Endothelial cell of coronary artery (primary cell): ENCODE results near the gene S100A1. TPM values are rescaled to one million over a fixed set of nuclear protein-coding genes. Genes with fewer than 3 reads are reported as not detected.

ENCODE experiments used
- total RNA-seq: library from RNA; depleted of rRNA; stranded (reverse); fragments of >200 nt; gene quantifications from 2 replicates; pipeline ENCODE4 v1.2.3, GENCODE V29; 2014

S100A1 gene
- not detected in 2 replicates for total RNA-seq

DNA sequence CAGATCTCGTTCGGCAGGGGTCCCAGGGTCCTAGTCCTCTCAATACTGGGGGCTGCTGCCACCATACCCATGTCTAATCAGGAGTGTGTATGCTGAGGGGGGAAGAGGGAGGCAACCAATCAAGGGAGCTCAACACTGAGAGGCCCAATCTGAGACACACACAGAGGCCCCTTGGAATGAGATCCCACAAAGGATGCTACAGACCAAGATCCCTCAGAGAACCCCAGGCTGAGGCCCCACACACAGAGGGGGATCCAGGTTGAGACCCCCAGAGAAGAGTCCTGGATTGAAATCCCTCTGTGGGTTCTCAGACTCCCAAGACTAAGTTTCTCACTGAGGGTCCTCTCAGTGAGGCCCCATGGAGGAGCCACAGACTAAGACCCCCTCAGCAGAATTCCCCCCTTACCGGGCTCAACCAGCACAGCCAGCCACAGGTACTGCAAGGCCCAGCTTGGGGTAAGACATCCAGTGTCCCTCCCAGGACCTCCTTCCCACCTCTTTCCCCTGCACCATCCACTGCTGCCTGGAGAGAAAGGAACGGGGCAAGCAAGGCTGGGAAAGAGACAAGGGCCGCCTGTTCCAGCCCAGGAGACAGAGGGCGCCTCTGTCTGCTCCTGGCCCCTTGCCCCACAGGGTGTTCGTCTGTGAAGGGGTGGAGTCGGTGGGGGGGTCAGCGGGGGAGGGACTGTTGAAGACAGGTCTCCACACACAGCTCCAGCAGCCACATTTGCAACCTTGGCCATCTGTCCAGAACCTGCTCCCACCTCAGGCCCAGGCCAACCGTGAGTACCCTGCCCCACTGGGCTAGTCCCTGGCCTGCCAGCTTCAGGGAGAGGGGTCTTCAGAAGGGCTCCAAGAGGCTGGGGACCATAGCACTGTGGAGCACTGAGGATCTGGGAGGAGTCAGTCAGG lies at the start of gene S100A1:
Gene S100A1, plus strand, starts transcription at position 720 of the 912 bp plus-strand sequence. CDS start 2,088 bp downstream, outside the sequence.

DNA sequence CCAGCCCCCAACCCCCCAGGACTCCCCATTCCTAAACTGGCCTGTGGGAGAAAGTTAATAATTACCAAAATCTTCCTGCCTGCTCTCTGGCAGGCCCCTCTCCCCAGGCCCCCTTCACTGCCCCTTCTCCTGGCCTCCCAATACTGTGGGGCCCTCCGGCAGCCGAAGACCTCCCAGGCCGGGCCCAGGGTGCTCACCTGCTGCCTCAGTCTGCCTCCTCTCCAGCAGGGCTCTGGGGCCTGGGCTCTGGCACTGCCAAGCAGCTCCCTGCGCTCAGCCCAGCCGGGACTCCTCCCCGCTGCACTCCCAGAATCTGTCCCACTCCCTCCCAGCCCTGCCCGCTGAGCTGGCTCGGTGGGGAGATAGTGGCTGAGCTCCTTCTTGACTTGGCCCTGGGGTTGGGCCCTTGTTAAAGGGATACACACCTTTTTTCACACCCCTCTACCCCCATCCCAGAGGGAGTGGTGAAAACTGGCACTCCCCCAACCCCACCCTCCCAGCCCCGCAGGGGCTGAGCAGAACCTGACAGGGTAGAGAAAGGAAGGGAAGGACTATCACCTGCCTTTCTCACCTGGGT lies 15.4 kb upstream of the S100A1 start, which contains the start of gene S100A16:
Gene S100A16, minus strand, starts transcription at position 383 of the 577 bp plus-strand sequence. CDS start 4,986 bp downstream, outside the sequence.

DNA sequence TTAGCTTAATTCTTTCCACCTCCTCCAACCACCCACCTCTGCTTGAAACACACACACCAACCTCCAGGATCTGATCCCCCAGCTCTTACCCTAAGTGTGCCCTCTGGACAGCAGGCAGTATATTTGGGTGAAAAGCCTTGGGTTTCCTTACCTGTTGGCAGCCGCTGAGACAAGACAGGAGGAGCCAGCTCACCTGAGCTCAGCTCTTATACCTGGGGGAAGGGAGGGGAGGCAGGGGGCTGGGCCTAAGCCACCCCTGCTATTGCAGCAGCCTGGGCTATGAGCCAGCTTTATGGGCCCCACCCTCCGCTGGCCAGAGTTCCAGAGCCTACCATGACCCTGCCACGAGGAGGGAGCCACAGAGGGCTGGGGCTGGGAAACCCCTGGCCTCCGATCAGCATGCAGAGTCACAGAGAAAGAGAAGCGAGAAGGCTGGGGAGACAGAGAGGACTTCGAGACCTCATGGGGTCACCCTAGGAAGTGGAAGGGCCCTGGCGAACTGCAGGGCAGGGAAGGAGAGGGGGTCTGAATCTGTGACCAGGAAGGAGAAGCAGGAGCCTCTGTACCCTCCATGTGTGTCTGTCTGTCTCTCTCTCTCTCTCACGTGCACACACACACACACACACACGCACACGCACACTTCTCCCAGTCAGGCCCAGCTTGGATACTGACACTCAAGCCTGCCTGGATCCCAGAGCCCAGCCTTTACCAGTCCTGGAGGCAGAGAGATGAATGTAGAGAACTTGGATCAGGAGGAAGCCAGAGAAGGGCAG lies 11.9 kb upstream of the S100A1 start, which contains the start of gene S100A14:
Gene S100A14, minus strand, starts transcription at position 182 of the 773 bp plus-strand sequence. CDS start 467 bp downstream, outside the sequence.

DNA sequence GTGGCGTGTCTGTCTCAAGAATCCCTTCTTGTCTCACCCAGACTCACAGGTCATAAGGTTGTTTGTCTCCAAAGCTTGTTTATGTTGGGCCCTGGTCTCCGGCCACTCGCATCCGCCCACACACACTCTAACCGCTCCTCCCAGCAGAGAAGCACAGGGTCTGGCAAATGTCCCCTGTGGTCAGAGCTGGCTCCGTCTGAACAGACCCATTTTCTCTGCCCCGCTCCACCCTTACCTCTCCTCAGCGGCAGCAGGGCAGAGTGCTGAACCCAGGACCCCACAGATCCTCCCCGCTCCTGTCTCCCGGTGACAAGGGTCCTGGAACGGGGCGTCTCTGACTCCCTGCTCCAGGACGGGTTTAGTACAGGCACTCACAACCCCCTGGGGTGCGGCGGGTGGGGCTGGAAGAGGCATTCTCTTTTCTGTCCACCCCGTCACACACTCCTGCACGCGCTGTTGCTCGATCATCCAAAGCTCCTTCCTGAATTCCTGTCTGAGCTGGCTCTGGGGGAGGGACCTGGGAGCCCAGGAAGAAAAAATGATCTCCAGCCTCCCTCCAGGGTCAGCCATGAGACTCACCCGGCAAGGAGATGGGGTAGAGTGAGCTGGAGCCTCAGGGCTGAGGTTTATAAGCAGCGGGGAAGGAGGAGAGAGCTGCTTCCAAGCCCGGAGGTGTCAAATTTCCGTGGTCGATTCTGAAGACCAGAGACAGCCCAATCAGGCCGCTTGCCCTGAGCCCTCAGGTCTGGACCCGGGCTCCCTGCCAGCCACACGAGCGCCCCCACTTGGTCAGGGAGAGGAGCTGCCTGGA lies 1.1 kb upstream of the S100A1 start, which contains the start of gene S100A13:
Gene S100A13, minus strand, starts transcription at position 602 of the 811 bp plus-strand sequence. CDS start 1,033 bp downstream, outside the sequence.

DNA sequence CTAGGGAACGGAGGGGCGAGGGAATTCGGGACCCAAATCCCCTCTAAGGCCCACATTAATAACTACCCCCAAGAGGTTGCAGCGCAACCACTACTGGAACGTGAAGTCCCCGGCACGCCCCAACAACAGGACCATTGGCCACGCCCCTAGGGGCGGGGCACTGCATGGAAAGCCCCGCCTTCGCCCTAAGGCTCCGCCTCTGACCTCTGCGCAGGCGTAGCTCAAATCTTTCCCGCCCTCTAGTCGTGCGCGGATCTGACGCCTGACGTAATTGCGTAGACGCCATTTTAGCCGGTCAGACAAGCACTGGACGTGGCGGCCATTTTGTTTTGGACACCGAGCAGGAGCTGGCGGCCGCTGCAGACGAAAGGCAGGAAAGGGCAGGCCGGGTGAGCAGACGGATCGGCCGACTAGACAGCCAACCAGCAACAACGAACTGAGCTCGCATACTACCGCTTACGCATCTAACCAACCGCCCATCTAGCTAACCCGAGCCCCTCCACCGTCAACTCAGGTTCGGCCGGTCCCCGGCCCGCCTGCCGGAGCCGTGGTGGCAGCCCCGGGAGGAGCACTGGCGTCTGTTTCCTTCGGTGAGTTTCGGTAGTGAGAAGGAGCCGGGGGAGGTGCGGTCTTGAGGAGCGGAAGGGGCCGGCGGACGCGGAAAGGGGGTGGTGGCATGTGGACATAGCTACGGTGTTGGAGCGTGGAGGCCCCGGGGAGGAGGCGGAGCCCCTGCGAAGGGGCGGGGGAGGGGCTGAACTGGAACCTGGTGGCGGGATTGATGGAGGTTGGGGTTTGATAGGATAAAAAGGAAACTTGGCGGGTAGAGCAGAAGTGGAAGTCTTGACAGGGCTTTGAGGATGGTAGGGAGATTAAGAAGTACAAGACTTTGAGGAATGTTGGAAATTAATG lies 5.8 kb downstream of the S100A1 start, which contains the start of gene CHTOP:
Gene CHTOP, plus strand, starts transcription at position 313 of the 912 bp plus-strand sequence. CDS start 2,523 bp downstream, outside the sequence.

DNA sequence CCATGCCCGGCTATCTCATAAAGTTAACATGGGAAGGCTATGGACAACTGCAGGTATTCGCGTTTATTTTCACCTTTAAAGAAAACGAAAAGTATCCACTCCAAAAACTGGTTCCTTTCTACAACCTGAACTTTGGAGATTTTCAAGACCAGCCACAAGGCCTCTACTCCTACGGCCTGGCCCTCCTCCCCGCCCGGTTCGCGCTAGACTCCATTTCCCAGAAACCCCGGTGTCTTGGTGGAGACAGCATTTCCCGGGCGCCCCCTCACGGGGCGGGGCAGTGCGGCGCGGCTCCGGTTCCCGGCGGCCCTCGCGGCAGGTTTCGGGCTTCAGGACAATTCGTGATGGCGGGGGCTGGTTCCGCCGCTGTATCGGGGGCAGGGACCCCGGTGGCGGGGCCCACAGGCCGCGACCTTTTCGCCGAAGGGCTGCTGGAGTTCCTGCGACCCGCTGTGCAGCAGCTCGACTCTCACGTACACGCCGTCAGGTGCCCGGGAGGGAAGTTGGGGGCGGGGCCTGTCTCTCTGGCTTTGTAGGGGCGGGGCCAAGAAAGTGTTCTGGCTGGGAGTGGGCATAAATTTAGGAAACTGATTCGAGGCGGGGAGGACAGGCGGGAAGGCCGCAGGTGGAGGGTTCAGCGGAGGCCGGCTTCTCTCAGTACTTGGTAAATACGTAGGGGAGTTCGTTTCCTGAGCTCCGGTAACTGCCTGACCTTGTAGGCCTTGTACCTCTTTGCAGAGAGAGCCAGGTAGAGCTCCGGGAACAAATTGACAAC lies 30.4 kb downstream of the S100A1 start, which contains the start of gene SNAPIN:
Gene SNAPIN, plus strand, starts transcription at position 304 of the 775 bp plus-strand sequence. Its CDS starts 41 bp downstream, at position 345.

DNA sequence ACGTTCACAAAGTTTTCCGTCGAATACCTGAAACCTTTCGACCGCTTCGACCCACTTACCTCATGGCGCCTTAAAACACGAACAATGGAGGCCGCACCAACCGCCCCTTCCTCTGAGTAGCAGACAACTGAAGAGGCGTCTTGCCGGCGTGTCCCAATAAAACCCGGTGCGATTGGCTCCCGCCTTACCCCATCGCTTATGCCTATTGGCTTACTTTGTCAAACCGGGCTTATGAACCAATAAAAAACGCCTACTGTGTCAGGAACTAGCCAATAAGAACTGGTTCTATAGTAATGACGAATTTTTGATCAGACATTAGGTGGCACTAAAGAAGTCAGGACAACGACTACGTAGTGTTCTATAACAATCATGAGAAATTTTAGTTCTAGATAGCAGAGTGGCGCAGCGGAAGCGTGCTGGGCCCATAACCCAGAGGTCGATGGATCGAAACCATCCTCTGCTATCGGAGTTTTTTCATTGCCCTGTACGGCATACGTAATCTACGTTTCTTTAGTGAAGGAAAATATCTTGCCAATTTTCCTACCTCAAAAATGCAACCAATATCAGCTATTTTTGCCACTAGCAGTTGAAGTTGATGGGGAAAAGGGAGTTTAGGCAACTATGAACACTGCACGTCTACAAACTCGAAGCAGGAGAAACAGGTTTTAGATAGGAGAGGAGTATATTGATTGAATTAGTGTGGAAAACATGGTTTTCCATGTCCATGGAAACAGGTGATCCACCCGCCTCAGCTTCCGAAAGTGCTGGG lies 42.8 kb downstream of the S100A1 start, which contains the start of gene ILF2:
Gene ILF2, minus strand, starts transcription at position 135 of the 769 bp plus-strand sequence. Its CDS starts 71 bp downstream, at position 64.

DNA sequence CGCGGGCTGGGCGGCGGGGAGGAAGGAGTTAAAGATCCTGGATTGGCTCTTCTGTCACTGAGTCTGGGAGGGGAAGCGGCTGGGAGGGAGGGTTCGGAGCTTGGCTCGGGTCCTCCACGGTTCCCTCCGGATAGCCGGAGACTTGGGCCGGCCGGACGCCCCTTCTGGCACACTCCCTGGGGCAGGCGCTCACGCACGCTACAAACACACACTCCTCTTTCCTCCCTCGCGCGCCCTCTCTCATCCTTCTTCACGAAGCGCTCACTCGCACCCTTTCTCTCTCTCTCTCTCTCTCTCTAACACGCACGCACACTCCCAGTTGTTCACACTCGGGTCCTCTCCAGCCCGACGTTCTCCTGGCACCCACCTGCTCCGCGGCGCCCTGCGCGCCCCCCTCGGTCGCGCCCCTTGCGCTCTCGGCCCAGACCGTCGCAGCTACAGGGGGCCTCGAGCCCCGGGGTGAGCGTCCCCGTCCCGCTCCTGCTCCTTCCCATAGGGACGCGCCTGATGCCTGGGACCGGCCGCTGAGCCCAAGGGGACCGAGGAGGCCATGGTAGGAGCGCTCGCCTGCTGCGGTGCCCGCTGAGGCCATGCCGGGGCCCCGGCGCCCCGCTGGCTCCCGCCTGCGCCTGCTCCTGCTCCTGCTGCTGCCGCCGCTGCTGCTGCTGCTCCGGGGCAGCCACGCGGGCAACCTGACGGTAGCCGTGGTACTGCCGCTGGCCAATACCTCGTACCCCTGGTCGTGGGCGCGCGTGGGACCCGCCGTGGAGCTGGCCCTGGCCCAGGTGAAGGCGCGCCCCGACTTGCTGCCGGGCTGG lies 50.5 kb downstream of the S100A1 start, which contains the start of gene NPR1:
Gene NPR1, plus strand, starts transcription at position 170 of the 818 bp plus-strand sequence. Its CDS starts 421 bp downstream, at position 591.

Other genes starting within 250 kb of the S100A1 start
- not detected in 2 replicates for gene S100A8, start 237.4 kb upstream of the S100A1 start, total RNA-seq
- not detected in 2 replicates for gene S100A7A, start 211.9 kb upstream of the S100A1 start, total RNA-seq
- not detected in 2 replicates for gene S100A7, start 167.8 kb upstream of the S100A1 start, total RNA-seq
- 1,061 and 1,806 TPM in 2 replicates for gene S100A6, start 92.4 kb upstream of the S100A1 start, total RNA-seq
- gene S100A5, start 87.5 kb upstream of the S100A1 start, total RNA-seq, result not detected in 2 replicates
- 1.1 and 7.8 TPM in 2 replicates for gene S100A4, start 82.6 kb upstream of the S100A1 start, total RNA-seq
- 1.3 and 3.2 TPM in 2 replicates for gene S100A3, start 79.2 kb upstream of the S100A1 start, total RNA-seq
- 1.9 and 3.8 TPM in 2 replicates for gene S100A2, start 62.6 kb upstream of the S100A1 start, total RNA-seq
- gene S100A16, start 15.3 kb upstream of the S100A1 start, total RNA-seq, result 328 and 379 TPM in 2 replicates
- gene S100A14, start 12.1 kb upstream of the S100A1 start, total RNA-seq, result not detected in 2 replicates
- gene S100A13, start 929 bp upstream of the S100A1 start, total RNA-seq, result 101 and 216 TPM in 2 replicates
- gene CHTOP, start 5.6 kb downstream of the S100A1 start, total RNA-seq, result 26.5 and 37.1 TPM in 2 replicates
- gene SNAPIN, start 30.3 kb downstream of the S100A1 start, total RNA-seq, result 39.4 and 48.3 TPM in 2 replicates
- 203 and 278 TPM in 2 replicates for gene ILF2, start 42.6 kb downstream of the S100A1 start, total RNA-seq
- gene NPR1, start 50.3 kb downstream of the S100A1 start, total RNA-seq, result 4.7 and 12.0 TPM in 2 replicates
- gene INTS3, start 99.6 kb downstream of the S100A1 start, total RNA-seq, result 23.7 and 38.2 TPM in 2 replicates
- 11.4 and 14.7 TPM in 2 replicates for gene SLC27A3, start 147.0 kb downstream of the S100A1 start, total RNA-seq